Activated CD8-positive, alpha-beta T cell treated with anti-CD3 and anti-CD28 coated beads for 36 hours (primary cell): ENCODE measurements around the gene TTYH1. TPM values are rescaled to one million over a fixed set of nuclear protein-coding genes. Genes with fewer than 3 reads are reported as not detected.

Experiments used
- ATAC-seq: fragments of 200-7000 bp; cut with Tn5 transposase; one replicate; pipeline ENCODE4 v1.10.0; 2021; ENCODE audit warnings: mild to moderate bottlenecking, moderate library complexity
- CTCF ChIA-PET: fragments of 350-600 bp; sonication (Branson Sonifier 250); formaldehyde crosslinking; loops from one replicate; lab custom pipeline; 2021; ENCODE audit warnings: antibody characterized with exemption; lab: Charles Lee
- POLR2A ChIA-PET: fragments of 350-600 bp; sonication (Branson Sonifier 250); formaldehyde crosslinking; loops from one replicate; lab custom pipeline; 2021; ENCODE audit warnings: antibody characterized with exemption; lab: Charles Lee
- DNase-seq: peaks from one replicate; pipeline ENCODE4 v3.0.0-alpha.2; 2020
- H3K27ac Mint-ChIP-seq: one replicate; pipeline ENCODE4 v1.8.0; 2021; ENCODE audit warnings: mild to moderate bottlenecking, mixed read lengths
- H3K27me3 Mint-ChIP-seq: one replicate; pipeline ENCODE4 v1.8.0; 2021; ENCODE audit warnings: mixed read lengths
- H3K36me3 Mint-ChIP-seq: one replicate; pipeline ENCODE4 v1.8.0; 2021; ENCODE audit warnings: low read depth, mixed read lengths
- H3K4me1 Mint-ChIP-seq: one replicate; pipeline ENCODE4 v1.8.0; 2021; ENCODE audit warnings: low read depth, mixed read lengths
- H3K4me3 Mint-ChIP-seq: one replicate; pipeline ENCODE4 v1.8.0; 2021; ENCODE audit warnings: mild to moderate bottlenecking, moderate library complexity, mixed read lengths
- H3K9me3 Mint-ChIP-seq: one replicate; pipeline ENCODE4 v1.8.0; 2021; ENCODE audit warnings: mixed read lengths
- CTCF ChIP-seq: fragments of 200-600 bp; IDR thresholded peaks from one replicate; pipeline ENCODE4 v1.8.0; 2022; ENCODE audit warnings: antibody characterized with exemption, mild to moderate bottlenecking
- intact Hi-C: fragments of 100-400 bp; cut with micrococcal nuclease; formaldehyde crosslinking; loops from one replicate; pipeline ENCODE4 v1.10.0; 2022
- total RNA-seq, 2 experiments: library from RNA; stranded (reverse); gene quantifications; one replicate each; pipeline ENCODE4 v1.2.3, GENCODE V29; 2021

TTYH1 gene
- total RNA-seq, 2 experiments from 2014 or later = 0.70 TPM; not detected in 1

- intact Hi-C loops = loop anchor here (5.0 kb wide), 1 partner anchor 195 kb away; no protein-coding TSS in a partner anchor
- ChIA-PET POLR2A (no interaction called here), CTCF (interaction anchor here (1.3 to 6.6 kb wide), 4 partner anchors 174 to 203 kb away, joined by 3 to 66 read pairs (median 4); no protein-coding TSS in a partner anchor)
- DNase-seq (no peak), ATAC-seq (no peak)
- Mint-ChIP-seq H3K9me3 (no peaks in the 10 kb centered on the region), H3K27ac (no peak overlapping the region), H3K4me3 (no peak overlapping the region), H3K4me1 (peaks cover 11% of the 10 kb centered on the region), H3K36me3 (no peaks in the 10 kb centered on the region), H3K27me3 (peaks cover 22% of the 10 kb centered on the region)
- TF ChIP-seq CTCF = no peak
These were observed 62.4 kb downstream of the TTYH1 start for GRCh38 chr19:54477650-54478049.

GRCh38 chr19:54478677-54479266 lies 63.5 kb downstream of the TTYH1 start:
- POLR2A ChIA-PET = no interaction called here
- H3K27me3 Mint-ChIP-seq = peaks cover 18% of the 10 kb centered on the region
- no peak overlapping the region for H3K4me3 Mint-ChIP-seq

DNA sequence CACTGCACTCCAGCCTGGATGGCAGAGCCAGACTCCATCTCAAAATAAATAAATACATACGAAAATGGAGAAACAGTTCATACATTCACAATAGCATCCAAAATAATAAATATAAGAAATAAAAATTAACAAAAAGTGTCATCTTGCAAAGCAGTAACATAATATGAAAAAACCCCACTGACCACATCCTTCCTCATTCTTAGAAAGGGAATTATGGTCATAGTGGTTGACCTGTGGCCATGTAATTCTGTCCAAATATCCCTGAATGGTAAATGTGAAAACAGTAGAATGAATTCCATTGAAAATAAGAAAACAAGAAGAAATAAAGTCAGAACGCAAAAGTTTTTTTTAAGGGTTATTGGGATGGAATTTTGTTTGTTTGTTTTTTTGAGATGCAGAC lies 64.8 kb downstream of the TTYH1 start:
- intact Hi-C loops = no loop called here
- ChIA-PET POLR2A (no interaction called here), CTCF (interaction anchor here (1.0 to 6.6 kb wide), 12 partner anchors 10 to 203 kb away, joined by 3 to 66 read pairs (median 6); no protein-coding TSS in a partner anchor)
- Mint-ChIP-seq H3K4me1 (peaks cover 4% of the 10 kb centered on the region), H3K27ac (no peak overlapping the region), H3K9me3 (no peaks in the 10 kb centered on the region), H3K27me3 (peaks cover 24% of the 10 kb centered on the region), H3K4me3 (no peak overlapping the region), H3K36me3 (no peaks in the 10 kb centered on the region)
- ATAC-seq (no peak), DNase-seq (no peak)
- no peak for TF ChIP-seq CTCF

More at GRCh38 chr19:54478677-54479266, 63.5 kb downstream of the TTYH1 start:
- CTCF ChIA-PET = interaction anchor here (0.7 to 6.6 kb wide), 15 partner anchors 9 to 201 kb away, joined by 3 to 66 read pairs (median 4); no protein-coding TSS in a partner anchor
- peak; percentile 68 for ATAC-seq
- intact Hi-C loops = loop anchor here (5.0 kb wide), 1 partner anchor 194 kb away; no protein-coding TSS in a partner anchor
- peak; percentile 49 for DNase-seq
- H3K36me3 Mint-ChIP-seq = no peaks in the 10 kb centered on the region
- H3K9me3 Mint-ChIP-seq = no peaks in the 10 kb centered on the region
- peak; percentile 75 for TF ChIP-seq CTCF
- peaks cover 4% of the 10 kb centered on the region for H3K4me1 Mint-ChIP-seq
- no peak overlapping the region for H3K27ac Mint-ChIP-seq

GRCh38 chr19:54481326-54481930 lies 66.2 kb downstream of the TTYH1 start:
- H3K27ac Mint-ChIP-seq = no peak overlapping the region
- ATAC-seq (peak; percentile 58), DNase-seq (peak; percentile 49)
- ChIA-PET POLR2A (no interaction called here), CTCF (interaction anchor here (0.7 to 6.6 kb wide), 18 partner anchors 9 to 202 kb away, joined by 3 to 66 read pairs (median 4); no protein-coding TSS in a partner anchor)
- intact Hi-C loops = no loop called here
- peaks cover 25% of the 10 kb centered on the region for H3K27me3 Mint-ChIP-seq
- peaks cover 4% of the 10 kb centered on the region for H3K4me1 Mint-ChIP-seq
- no peaks in the 10 kb centered on the region for H3K36me3 Mint-ChIP-seq
- no peaks in the 10 kb centered on the region for H3K9me3 Mint-ChIP-seq
- H3K4me3 Mint-ChIP-seq = no peak overlapping the region
- TF ChIP-seq CTCF = peak; percentile 92

DNA sequence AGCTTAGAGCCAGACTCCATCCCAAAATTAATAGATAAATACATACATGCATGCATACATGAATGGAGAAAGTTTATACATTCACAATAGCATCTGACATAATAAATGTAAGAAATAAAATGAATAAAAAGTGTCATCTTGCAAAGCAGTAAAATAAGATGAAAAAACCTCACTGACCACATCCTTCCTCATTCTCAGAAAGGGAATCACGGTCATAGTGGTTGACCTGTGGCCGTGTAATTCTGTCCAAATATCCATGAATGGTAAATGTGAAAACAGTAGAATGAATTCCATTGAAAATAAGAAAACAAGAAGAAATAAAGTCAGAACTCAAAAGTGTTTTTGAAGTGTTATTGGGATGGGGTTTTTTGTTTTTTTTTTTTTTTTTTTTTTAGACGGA lies 67.6 kb downstream of the TTYH1 start:
- Mint-ChIP-seq H3K27me3 (peaks cover 18% of the 10 kb centered on the region), H3K4me1 (peaks cover 4% of the 10 kb centered on the region), H3K27ac (no peak overlapping the region), H3K36me3 (no peaks in the 10 kb centered on the region), H3K9me3 (no peaks in the 10 kb centered on the region), H3K4me3 (no peak overlapping the region)
- no peak for TF ChIP-seq CTCF
- intact Hi-C loops = no loop called here
- DNase-seq (no peak), ATAC-seq (no peak)
- CTCF ChIA-PET = interaction anchor here (0.6 to 6.6 kb wide), 3 partner anchors 12 to 269 kb away, joined by 3 to 66 read pairs (median 3); no protein-coding TSS in a partner anchor
- POLR2A ChIA-PET = no interaction called here
